ENCODE results near the gene IKBKE.
"Not testable (repeated sequence)": the region's sequence is repeated elsewhere in the genome, so short reads cannot be mapped to it uniquely, and the experiment has no call there.

The IKBKE gene

DNA sequence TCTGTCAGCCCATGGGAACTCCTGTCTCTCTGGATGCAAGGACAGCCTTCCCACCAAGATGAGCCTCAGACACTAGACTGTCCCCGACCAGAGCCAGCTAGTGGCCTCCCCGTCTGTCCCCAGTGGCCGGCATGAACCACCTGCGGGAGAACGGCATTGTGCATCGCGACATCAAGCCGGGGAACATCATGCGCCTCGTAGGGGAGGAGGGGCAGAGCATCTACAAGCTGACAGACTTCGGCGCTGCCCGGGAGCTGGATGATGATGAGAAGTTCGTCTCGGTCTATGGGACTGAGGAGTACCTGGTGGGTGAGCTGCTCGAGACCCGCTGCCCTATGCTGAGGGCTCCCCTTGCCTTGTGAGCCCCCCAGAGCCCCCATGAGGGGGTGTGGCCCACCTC, 5.8 kb downstream of the IKBKE start:
- DNase-seq (ENCODE audit: low read depth in 2 of 2) = no peak

DNA sequence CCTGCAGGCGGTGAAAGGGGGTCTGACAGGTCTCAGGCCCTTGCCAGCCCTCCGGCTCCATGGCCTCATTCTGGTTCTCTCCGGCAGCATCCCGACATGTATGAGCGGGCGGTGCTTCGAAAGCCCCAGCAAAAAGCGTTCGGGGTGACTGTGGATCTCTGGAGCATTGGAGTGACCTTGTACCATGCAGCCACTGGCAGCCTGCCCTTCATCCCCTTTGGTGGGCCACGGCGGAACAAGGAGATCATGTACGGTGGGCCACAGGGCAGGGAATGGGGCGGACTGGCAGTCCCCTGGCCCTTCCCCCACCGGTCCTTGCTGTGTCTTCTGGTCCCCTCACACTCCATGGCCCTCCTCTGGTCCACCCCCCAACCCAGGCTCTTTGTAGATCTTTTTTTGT, 6.3 kb downstream of the IKBKE start:
- no peak for DNase-seq (ENCODE audit: low read depth in 2 of 2)

DNA sequence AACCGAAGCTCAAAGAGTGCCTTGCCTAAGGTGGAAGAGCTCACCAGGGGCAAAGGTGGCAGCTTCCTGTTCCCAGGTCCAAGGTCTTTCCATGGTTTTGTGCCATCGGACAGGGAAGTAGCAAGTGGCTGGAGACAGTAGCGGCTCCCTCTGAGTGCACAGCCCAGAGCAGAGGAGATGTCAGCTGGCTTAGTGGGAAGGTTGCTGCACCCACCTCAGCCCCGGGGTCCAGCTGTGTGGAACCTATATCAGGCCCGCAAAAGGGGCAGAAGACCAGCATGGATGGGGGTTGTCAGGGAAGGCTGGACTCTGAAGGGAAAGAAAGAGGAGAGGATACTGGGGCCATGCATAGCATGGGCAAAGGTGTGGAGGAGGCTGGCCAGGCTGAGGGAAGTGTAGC, 6.8 kb downstream of the IKBKE start:
- DNase-seq (ENCODE audit: low read depth in 2 of 2) = no peak

DNA sequence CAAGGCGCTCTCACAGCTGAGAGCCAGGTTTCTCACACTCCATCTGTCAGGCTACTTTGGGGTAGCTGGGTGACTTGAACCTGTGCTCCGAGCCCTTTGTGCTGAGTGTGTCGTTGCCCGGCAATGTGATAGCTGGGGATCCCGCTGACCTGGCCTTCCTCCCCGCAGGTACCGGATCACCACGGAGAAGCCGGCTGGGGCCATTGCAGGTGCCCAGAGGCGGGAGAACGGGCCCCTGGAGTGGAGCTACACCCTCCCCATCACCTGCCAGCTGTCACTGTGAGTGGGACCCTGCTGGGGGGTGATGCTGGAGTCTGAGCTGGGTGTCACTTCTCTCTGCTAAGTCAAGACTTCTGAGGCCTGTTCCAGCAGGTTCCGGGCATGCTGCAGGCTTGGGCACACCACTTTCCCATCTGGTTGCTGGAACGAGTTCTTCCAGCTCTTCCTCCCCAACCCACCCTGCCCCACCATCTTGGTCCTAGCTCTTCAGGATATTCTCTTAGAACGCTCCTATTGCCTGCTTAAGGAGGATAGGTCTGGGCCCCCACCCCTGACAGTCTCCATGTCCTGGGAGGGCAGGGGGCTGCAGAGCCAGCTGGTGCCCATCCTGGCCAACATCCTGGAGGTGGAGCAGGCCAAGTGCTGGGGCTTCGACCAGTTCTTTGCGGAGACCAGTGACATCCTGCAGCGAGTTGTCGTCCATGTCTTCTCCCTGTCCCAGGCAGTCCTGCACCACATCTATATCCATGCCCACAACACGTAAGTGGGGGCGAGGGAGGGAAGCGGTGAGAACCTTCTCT, 7.5 kb downstream of the IKBKE start:
- no peak for DNase-seq (ENCODE audit: low read depth in 2 of 2)

DNA sequence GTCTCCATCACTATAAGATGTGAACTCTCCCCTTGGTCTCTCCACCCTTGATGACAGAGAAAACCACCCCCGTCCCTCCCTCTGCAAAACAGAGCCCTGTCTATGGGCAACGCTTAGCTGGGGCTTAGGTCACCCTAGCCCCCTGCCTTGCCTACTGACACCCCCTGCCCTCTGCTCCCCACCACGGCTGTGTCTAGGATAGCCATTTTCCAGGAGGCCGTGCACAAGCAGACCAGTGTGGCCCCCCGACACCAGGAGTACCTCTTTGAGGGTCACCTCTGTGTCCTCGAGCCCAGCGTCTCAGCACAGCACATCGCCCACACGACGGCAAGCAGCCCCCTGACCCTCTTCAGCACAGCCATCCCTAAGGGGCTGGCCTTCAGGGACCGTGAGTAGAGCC, 8.5 kb downstream of the IKBKE start:
- no peak for DNase-seq (ENCODE audit: low read depth in 2 of 2)

DNA sequence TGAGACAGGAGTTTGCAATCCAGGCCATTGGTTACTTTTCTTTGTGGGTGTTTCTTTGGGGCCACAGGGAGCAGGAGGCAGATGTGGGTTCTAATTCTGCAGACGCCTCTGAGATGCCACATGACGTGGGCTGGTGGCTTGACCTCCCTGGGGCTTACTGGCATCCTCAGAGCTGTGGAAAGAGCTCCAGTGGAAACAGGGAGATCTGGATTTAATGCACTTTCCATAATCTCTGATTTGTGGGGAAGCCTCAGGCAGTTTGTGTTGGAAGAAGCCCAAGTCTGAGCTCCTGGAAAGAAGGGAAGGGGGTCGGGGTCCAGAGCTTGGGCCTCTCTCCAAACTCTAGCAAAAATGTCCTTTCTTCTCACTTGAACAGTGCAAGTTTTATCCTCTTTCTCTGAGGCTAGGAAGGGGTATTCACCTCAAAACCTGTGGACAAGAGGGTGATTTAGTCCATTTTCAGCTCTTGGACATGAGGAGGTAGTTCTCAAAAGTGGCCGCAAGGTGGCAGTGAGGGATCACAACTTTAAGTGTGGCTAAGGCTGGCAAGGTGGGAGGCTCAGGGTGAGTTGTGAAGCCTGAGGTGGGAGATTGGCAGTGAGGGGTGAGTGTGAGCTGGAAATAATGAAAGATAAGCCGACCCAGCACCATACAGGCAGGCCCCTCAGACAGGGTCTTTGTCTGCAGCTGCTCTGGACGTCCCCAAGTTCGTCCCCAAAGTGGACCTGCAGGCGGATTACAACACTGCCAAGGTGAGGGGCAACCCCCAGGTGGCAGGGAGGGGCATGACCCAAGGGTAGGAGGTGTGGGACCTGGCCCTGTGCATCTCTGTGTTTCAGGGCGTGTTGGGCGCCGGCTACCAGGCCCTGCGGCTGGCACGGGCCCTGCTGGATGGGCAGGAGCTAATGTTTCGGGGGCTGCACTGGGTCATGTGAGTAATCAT, 9.2 kb downstream of the IKBKE start:
- DNase-seq (ENCODE audit: low read depth in 2 of 2) = peak; percentile 64 to 68

DNA sequence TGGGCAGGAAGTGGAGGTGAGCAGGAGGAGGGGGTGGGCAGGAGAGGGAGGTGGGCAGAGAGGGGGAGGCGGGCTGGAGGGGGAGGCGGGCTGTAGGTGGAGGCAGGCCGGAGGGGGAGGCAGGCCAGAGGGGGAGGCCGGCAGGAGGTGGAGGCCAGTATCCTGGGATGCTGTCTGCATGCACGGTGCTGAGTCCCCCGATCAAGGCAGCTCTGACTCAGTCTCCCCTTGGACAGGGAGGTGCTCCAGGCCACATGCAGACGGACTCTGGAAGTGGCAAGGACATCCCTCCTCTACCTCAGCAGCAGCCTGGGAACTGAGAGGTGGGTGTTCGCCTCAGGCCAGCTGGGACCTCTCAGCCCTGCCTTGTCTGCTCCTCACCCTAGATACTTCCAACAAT, 9.9 kb downstream of the IKBKE start:
- no peak for DNase-seq (ENCODE audit: low read depth in 2 of 2)

DNA sequence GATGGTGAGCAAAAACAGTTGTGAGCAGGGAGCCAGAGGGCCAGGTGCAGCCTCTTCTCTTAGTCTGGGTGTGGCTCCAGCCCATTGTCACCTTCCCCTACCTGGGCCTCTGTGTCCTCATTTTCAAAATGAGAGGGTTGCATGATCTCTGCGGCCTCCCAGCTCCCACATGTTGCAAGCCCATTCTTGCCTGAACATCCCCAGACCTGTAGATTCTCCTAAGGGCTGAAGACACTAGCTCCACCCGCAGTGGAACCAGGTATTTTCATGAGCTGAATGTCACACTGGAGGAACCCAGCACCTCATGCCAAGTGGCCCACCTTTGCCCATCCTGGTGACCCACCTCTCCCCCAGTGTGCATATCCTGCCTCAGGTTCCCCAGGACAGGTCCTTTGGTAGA, 12.3 kb downstream of the IKBKE start:
- no peak for DNase-seq (ENCODE audit: low read depth in 2 of 2)

DNA sequence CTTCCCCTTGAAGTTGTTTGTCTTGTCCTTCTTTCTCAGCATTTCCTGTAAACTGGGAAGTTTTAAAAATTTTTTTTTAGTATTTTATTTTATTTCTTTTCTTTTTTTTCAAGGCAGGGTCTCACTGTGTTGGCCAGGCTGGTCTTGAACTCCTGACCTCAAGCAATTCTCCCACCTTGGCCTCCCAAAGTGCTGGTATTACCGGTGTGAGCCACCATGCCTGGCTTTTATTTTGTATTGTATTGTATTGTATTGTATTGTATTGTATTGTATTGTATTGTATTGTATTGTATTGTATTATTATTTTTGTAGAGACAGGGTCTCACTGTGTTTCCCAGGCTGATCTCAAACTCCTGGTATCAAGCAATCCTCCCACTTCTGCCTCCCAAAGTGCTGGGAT, 13.6 kb downstream of the IKBKE start:
- DNase-seq (ENCODE audit: low read depth in 2 of 2) = not testable (repeated sequence)

DNA sequence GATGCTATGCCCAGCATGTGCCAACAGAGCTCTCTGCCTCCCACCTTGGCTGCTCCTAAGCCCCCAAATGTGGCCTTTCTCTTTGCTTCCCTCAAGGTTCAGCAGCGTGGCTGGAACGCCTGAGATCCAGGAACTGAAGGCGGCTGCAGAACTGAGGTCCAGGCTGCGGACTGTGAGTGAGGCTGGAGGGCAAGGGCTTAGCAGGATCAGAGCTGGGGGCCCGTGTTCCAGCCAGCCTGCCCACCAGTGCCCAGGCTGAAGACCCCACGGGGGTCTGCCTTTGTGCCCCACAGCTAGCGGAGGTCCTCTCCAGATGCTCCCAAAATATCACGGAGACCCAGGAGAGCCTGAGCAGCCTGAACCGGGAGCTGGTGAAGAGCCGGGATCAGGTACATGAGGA, 14.6 kb downstream of the IKBKE start:
- no peak for DNase-seq (ENCODE audit: low read depth in 2 of 2)

DNA sequence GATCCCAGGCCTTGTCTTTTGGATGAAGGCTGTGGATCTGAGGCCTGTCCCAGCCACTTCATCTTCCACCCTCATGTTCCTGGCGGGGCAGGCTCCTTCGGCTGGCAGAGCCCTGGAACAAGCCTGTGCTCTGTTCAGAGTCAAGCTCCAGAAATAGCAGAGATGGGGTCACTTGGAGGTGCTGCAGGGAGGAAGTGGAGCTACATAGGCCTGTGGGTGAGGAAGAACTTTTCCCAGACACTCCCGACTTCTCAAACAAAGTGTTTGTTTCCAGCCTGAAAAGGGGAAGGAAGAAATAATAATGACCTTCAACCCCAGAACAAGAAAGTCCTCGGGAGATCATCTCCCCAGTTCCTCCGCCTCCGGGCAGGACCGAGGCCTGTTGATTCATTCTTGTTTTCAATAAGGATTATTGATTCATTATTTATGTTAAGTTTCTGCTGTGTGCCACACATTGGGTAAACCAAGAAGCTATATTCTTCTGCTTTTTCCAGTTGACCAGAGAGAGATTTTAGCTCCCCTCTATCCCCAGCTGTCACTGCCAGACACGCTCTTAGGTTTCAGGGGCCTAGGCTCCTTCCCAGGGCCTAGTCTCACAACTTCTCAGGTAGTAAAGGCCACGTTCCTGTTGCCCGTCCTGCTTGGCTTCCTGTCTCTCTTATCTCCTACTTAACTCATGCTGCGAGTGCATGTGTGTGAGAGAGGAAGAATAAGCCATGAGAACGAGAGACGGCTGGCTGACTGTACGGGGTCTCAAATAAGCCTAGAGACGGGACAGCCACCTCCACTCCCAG, 16.9 kb downstream of the IKBKE start:
- DNase-seq (ENCODE audit: low read depth in 2 of 2) = no peak

DNA sequence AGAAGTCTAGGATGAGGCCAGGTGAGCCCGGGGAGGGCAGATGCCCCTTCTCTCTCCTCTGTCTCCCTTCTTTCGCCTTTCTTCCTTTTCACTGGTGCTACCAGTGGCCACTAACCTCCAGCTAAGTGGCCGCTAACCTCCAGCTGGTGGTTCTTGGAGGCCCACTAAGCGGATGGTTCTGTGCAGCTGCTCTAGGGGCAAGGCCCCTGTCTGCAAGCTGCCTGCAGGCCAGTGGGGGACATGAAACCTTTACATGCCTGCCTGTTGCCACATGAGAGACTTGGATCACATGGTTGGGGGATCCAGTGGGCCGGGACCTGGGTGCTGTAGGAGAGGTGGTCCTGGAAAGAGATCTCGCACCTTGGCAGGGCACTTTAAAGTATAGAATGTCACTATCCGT, 17.7 kb downstream of the IKBKE start:
- no peak for DNase-seq (ENCODE audit: low read depth in 2 of 2)

DNA sequence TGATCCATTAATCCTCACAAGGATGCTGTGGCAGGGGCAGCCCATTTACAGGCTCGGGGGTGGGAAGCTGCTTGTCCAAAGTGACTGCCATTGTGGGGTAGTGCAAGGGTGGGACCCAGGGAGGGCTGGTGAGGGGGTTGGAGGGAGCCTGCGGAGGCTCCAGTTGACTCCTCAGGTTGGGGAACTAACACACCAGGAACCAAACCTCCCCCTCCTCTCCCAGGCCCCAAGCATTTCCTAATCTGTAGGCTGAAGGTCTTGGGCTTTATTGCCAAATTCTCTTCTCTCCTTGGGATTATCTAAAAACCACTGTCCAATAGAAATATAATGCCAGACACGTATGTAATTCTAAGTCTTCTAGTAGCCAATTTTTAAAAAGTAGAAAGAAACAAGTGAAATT, 18.2 kb downstream of the IKBKE start:
- DNase-seq (ENCODE audit: low read depth in 2 of 2) = no peak

DNA sequence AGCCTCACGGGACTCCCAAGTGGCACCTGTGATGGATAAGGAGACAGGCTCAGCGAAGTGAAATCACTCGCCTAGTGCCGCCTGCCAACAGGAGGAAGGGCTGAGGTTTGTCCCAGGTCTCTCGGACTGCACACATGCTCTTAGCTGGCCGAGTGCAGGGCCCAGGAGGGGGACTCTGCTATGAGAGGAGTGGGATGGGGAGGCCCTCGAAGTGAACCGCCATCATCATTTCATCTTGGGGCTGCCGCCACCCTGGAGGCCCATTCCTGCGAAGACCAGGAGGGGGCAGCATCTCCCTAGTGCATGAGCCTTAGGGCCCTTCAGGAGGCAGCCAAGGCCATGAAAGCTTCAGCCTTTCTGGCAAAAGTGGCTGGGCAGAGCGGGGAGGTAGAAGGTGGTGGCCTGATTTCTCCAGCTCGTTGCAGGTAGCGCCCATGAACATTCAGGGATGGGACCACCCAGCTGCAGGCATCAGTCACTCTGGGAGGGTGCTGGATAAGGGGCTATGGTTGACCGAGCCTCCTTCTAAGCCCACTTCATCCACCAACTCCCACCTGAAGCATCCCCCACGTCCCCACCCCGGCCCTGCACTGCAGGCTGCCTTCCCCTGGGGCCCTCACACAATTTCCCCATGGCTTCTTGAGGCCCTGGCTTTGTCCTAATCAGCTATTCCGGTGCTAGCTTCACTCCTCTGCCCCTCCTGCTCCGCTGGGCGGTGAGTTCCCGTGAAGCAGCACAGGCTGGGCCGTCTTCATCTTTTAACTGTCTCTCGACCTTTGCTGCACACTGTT, 19.9 kb downstream of the IKBKE start:
- peak; percentile 75 to 79 for DNase-seq (ENCODE audit: low read depth in 2 of 2)

DNA sequence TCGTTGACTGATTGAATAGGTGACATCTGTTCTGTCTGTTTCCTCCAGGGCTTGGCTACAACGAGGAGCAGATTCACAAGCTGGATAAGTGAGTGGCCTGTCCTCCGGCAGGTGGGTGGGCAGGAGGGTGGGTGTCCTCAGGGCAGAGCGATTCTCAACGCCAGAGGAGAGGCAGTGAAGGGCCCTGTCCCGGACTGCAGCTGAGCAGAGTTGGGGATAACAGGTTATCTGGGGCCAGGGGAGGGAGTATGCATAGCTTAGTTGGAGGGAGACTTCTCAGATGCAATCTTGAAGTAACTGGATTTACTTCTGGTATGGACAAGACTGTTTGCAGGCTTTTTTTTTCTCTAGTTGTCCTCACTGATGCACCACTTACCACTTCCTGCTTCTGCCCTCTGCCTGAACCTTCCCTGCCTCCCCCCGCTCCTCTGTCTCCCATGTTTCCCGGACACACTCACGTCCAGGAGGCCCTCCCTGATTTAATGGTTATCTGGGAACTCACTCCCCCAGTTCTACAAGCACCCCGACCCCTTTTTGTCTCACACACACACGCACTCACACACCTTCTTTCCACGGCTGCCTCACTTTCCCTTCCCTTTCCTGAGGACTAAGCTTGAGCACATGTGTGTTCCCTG, 20.6 kb downstream of the IKBKE start:
- no peak for DNase-seq (ENCODE audit: low read depth in 2 of 2)

DNA sequence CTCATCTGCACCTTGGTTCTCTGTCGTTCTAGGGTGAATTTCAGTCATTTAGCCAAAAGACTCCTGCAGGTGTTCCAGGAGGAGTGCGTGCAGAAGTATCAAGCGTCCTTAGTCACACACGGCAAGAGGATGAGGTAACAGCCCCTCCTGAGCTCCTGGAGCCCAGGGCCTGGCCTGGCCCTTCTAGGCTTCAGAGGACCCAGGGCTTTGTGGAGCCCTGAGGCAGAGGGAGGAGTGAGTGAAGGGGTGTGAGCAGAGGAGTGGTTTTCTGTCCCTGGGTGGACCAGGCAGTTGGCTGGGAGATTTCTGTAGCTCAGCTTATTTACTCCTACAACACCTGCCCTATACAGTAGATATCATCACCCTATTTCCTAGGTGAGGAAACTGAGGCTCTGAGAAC, 21.3 kb downstream of the IKBKE start:
- DNase-seq (ENCODE audit: low read depth in 2 of 2) = no peak

DNA sequence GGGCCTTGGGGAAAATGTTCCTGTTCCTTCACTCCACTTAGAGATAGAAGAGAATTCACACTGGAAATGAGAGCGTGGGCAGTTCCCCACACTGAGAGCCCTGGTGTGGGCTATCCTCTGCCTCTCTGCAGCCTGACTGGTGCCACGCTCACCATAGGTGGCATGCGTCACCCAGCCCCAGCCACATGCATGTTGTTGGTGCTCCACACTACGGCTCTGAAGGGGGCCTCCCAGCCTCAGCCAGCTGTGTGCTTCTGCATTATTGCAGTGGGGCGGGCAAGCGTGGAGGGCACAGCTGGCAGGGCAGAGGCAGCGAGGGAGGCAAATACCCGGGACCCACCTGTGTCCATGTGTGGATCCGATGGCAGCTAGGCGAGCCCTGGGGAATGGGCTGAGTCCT, 22.3 kb downstream of the IKBKE start:
- no peak for DNase-seq (ENCODE audit: low read depth in 2 of 2)

DNA sequence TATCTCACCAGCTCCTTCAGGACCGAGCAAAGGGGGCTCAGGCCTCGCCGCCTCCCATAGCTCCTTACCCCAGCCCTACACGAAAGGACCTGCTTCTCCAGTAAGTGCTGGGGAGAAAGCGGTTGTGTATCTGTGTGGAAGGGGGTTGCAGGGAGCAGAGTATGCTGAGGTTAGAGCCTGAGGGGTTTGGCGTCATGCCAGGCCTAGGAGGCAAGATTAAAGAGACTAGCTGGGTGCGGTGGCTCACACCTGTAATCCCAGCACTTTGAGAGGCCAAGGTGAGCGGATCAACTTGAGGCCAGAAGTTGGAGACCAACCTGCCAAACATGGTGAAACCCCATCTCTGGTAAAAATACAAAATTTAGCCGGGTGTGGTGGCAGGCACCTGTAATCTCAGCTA, 23.0 kb downstream of the IKBKE start:
- no peak for DNase-seq (ENCODE audit: low read depth in 2 of 2)

DNA sequence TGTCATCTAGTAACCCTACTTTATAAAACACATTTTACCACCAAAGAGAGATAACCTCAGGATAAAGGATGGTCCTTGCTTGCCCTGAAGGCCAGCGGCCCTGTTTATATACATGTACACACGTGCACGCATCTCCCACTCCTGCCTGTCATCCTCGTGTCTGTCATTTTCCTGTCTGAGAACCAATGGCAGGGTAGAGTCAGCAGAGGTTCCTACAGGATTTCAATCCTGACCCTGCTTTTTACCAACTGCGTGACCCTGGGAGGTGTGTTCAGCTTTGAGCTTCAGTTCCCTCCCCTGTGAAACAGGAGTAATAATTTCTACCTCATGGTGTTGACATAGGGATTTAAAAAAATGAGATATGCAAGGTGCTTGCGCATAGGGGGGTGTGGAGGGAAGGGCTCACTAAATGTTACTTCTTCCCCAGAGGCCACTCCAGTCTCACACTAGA, 24.8 kb downstream of the IKBKE start:
- no peak for DNase-seq (ENCODE audit: low read depth in 2 of 2)

DNA sequence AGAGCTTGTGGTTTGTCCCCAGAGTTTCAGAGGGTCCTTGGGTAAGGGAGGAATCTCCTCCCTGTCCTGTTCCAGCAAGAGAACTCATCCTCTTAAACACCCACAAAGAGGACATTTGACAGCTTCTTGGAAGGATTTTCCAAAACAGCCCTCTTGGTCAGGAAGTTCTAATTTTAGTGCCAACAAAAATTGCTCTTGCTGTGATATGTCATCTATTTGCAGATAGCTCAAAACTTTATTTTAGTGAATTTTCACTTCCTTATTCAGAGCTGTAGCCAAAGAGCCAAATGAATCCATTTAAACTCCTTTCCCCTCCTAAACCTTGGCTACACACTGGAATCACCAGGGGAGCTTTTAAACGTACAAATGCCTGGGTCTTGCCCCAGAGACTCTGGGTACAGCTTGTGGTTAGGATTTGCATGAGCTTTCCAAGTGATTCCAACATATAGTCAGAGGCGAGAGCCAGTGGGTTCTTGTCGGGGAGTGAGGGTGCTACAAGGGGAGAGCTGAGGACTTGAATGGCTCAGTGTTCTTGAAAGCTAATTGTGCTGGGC, 25.3 kb downstream of the IKBKE start:
- DNase-seq (ENCODE audit: low read depth in 2 of 2) = no peak
